Measurements from ENCODE around the gene TEKT3.

TEKT3 gene

GRCh38 chr17:15341385-15341849, at the start of gene TEKT3:
TEKT3 (minus strand) TSS chr17:15341597; CDS start chr17:15331585, 10,012 bp downstream.
- no peak for DNase-seq

- DNase-seq: no peak
These were observed 47.1 kb upstream of the TEKT3 start for GRCh38 chr17:15388356-15389041.

- no peak for DNase-seq
These were observed 44.7 kb upstream of the TEKT3 start for GRCh38 chr17:15386083-15386482.

DNA sequence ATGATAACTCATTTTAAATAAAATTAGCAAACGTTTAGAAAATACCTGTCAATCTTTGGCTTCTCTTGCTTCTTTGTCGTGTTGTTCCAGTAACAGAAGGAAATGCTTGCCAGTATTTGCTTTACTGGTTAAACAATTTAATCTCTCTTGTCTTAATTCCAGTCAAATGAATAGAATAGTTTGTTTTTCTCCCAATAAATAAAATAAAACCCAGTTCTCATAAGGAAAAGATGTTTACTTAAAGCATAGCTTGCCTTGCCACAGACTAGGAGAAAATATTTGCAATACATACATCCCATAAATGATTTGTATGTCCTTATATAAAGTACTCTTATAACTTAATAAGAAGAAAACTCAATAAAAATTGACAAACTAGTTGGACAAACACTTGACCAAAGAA, 43.9 kb upstream of the TEKT3 start:
- no peak for DNase-seq

GRCh38 chr17:15384142-15384787, 42.9 kb upstream of the TEKT3 start:
- no peak for DNase-seq

DNA sequence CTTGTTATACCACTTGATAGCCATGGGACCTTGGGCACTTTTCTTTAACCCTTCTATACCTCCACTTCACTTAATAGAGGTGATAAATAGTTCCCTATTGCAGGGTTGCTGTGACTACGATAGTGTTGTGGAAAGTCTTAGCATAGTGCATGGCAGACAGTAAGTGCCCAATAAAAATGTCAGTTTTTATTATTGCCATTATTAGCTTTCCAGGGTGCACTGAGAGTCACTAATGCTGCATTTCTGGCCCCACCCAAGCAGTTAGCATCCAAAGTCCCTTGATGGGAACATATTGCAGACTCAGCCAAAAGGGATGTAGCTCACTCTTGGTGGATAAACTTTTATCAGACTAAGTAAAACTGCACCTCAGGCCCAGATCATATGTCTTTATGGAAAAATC, 41.5 kb upstream of the TEKT3 start:
- no peak for DNase-seq

DNA sequence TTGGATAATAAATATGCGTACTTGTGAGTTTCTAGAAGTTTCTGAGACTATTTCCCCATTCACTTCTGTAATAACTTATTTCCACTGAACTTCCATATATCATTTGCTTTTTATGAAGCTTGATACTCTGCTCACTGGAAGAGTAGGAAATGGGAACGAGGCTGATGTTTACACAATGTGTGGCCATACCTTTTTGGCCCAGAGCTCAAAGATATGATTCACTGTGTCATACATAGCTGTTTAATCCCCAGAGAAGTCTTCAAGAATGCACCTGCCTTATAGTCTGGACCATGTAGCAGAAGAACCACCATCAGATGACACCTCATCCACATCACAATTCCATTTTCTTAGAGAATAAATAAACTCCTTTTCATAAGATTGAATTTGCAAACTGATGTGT, 40.3 kb upstream of the TEKT3 start:
- no peak for DNase-seq

DNA sequence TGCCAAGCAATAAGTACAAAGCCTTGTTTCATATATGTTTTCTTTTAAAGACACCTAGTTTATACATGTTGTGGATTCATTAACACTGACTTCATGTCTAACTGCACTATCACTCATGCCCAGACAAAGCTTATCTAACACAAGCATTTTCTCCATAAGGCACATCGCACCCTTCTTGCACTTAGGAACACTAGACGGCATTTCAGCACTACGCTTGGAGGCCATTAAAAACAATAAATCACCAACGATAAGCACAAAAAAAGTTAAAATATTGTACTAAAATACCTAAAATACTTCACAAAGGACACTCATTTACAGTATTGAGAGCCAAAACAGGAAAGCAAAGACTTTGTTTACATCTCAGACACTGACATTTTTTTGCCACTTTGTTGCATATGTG, 39.0 kb upstream of the TEKT3 start:
- no peak for DNase-seq

GRCh38 chr17:15379659-15380058, 38.3 kb upstream of the TEKT3 start:
- DNase-seq: no peak

DNA sequence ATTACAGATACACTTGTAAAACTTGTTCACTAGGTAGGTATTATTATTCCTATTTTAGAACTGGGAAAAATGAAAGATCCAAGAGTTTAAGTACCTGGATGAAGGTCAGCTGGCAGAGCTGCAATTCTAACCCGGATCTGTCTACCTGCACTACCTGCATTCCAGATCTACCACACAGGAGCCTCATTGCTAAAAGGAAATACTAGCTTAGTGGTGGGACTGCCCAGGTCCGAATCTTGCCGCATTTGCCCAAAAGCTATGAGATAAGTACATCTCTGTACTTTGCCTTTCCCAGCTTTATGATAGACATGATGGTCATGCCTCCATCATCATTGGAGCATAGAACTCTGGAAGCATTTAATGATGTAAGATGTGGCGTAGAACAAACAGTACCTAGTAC, 36.8 kb upstream of the TEKT3 start:
- no peak for DNase-seq

- DNase-seq: no peak
These were observed 36.2 kb upstream of the TEKT3 start for GRCh38 chr17:15377616-15378015.

GRCh38 chr17:15377200-15377599, 35.8 kb upstream of the TEKT3 start:
- no peak for DNase-seq

- DNase-seq: no peak
These were observed 30.2 kb upstream of the TEKT3 start for GRCh38 chr17:15371376-15372130.

GRCh38 chr17:15368600-15368999, 27.2 kb upstream of the TEKT3 start:
- DNase-seq: no peak

DNA sequence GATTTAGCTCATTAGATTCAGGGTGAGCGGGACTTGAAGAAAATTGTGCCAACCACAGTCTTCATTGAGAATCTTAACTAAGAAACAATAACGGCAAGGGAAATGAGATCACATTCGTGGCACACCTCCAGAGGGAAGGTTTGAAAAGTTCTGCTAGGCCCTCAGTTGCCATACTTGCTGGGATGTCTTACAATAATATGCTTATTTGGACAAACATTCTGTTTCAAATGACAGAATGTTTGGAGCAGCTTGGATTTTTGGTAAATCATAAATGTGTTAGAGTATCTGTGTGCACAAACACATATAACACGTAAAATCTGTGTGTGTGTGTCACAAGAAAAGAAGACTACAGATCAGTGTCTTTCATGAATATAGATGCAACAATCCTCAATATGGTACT, 24.6 kb upstream of the TEKT3 start:
- no peak for DNase-seq

DNA sequence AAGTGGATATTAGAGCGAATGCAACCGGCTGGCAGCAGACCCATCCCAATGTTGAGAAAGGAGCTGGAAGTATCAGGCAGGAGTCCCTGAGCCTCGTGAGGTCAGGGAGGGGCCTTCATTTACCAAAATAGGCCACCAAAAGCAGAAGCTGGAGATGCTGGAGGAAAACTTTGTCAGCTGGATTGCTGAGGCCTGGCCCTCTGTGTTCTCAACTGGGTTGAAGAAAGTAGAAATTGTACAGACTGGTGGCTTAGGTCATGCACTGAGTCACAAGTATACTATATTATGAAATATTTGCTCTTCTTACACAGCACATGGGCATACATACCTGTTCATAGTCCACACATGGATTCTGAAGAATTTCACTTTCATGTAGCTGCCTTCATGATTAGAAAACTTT, 23.2 kb upstream of the TEKT3 start:
- DNase-seq: no peak

DNA sequence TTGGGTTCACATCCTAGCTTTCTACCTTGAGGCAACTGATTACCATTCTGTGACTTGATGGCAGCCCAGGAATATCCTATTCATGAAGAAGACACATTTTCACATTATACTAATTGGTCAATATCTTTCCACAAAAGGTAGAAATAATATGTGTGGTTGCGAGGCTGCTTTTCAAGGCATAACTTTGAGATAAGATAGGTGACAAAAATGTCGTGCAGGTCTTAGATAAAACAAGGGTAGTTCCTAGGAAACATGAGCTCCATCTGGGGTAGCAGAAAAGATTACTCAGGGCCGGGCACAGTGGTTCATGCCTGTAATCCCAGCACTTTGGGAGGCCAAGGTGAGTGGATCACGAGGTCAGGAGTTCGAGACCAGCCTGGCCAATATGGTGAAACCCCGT, 22.3 kb upstream of the TEKT3 start:
- no peak for DNase-seq

DNA sequence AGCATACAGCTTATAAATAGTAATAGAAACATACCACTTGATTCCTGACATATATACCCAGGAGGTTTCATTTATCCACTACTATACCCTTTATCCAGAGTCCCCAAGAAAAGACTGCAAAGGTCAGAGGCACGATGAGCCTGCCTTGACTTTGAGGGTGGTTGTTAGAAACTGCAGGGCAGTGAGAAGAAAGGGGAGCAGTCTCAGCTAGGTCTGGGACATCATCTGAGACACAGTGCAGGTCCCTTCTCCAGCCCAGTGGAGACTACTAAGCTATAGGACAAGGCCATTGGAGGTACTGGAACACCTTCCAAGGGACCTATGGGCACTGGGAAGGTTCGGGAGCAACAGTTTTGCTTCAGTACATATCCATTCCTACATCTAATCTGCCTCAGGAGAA, 20.2 kb upstream of the TEKT3 start:
- no peak for DNase-seq

GRCh38 chr17:15361151-15361550, 19.8 kb upstream of the TEKT3 start:
- DNase-seq: no peak

GRCh38 chr17:15354256-15354655, 12.9 kb upstream of the TEKT3 start:
- no peak for DNase-seq

DNA sequence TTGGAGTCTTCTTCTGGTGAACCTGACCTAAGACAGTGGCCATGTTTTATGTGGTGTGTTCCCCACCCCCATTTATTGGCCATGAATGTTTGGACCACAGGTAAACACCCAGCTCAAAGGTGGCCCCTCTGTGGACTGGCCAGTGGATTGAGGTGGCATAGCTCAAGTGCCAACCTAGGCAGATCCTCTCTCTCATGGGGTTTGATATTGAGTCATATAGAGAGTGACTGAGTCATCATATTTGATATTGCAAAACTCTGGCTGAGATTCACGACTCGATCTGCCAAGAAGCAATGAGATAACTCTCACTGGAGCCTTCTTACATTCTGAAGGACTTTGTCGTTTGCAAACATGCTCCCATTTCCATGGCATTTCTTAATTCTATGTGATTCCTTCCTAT, 10.5 kb upstream of the TEKT3 start:
- DNase-seq: no peak

- DNase-seq: no peak
These were observed 10.1 kb upstream of the TEKT3 start for GRCh38 chr17:15351478-15351840.

GRCh38 chr17:15350777-15351477, 9.5 kb upstream of the TEKT3 start:
- no peak for DNase-seq

- no peak for DNase-seq
These were observed 7.7 kb upstream of the TEKT3 start for GRCh38 chr17:15349119-15349518.

Data from activated CD4-positive, CD25-positive, alpha-beta regulatory T cell treated with anti-CD3 and anti-CD28 coated beads, Interleukin-2, amount 50 U/mL, for 72 hours (primary cell).